Neural cell (in vitro differentiated cells): ENCODE measurements around the gene SPI1.

Experiments
- EP300 ChIP-seq: fragments of 450-650 bp; conservative IDR thresholded peaks from 2 replicates; pipeline ENCODE4 v1.6.1; 2014; ENCODE audit warnings: antibody characterized with exemption, mild to moderate bottlenecking, moderate library complexity; ENCODE audit not compliant: poor library complexity, severe bottlenecking
- MXI1 ChIP-seq: fragments of 450-650 bp; conservative IDR thresholded peaks from 2 replicates; pipeline ENCODE4 v1.6.1; 2014; ENCODE audit warnings: antibody characterized with exemption, mild to moderate bottlenecking; ENCODE audit not compliant: poor library complexity, severe bottlenecking
- POLR2AphosphoS5 ChIP-seq: IDR thresholded peaks from 2 replicates; pipeline ENCODE4 v1.6.1; 2012
- RAD21 ChIP-seq: fragments of 450-650 bp; conservative IDR thresholded peaks from 2 replicates; pipeline ENCODE4 v1.6.1; 2014; ENCODE audit warnings: antibody characterized with exemption, mild to moderate bottlenecking, moderate library complexity
- SMC3 ChIP-seq: fragments of 450-650 bp; conservative IDR thresholded peaks from 2 replicates; pipeline ENCODE4 v1.6.1; 2014; ENCODE audit warnings: antibody characterized with exemption, mild to moderate bottlenecking, moderate library complexity; ENCODE audit not compliant: poor library complexity
- TF ChIP-seq, protein P1 (sequence below): fragments of 450-650 bp; IDR thresholded peaks from 2 replicates; pipeline ENCODE4 v1.5.1; 2014; ENCODE audit warnings: antibody characterized with exemption, mild to moderate bottlenecking, moderate library complexity; ENCODE audit not compliant: poor library complexity, severe bottlenecking
- TF ChIP-seq, protein P2 (sequence below): IDR thresholded peaks from 2 replicates; pipeline ENCODE4 v1.6.1; 2012; ENCODE audit warnings: borderline replicate concordance

DNA sequence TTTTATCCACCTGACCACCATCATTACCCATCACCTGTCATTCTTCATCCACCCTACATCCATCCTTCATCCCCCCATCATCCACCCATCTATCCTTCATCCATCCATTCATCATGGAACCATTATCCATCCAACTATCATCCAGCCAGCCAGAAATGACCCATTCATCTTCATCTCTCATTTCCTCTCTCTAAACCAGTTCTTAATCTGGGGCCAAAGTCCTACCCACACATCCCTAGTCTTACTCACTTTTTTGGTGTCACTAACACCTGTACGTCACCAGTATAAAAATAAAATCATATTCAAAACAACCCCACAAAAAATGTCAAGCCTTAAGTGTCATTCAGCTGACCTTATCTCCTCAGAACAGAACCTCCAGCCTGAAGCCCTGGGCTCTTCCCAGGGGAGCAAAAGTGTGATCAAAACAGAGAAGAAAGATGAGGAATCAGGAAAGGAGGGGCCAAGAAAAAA, 12.3 kb downstream of the SPI1 start:
- TF ChIP-seq, protein P1, sequence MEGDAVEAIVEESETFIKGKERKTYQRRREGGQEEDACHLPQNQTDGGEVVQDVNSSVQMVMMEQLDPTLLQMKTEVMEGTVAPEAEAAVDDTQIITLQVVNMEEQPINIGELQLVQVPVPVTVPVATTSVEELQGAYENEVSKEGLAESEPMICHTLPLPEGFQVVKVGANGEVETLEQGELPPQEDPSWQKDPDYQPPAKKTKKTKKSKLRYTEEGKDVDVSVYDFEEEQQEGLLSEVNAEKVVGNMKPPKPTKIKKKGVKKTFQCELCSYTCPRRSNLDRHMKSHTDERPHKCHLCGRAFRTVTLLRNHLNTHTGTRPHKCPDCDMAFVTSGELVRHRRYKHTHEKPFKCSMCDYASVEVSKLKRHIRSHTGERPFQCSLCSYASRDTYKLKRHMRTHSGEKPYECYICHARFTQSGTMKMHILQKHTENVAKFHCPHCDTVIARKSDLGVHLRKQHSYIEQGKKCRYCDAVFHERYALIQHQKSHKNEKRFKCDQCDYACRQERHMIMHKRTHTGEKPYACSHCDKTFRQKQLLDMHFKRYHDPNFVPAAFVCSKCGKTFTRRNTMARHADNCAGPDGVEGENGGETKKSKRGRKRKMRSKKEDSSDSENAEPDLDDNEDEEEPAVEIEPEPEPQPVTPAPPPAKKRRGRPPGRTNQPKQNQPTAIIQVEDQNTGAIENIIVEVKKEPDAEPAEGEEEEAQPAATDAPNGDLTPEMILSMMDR, result no peak
- no peak for TF ChIP-seq SMC3
- TF ChIP-seq EP300, result no peak
- TF ChIP-seq, protein P2, sequence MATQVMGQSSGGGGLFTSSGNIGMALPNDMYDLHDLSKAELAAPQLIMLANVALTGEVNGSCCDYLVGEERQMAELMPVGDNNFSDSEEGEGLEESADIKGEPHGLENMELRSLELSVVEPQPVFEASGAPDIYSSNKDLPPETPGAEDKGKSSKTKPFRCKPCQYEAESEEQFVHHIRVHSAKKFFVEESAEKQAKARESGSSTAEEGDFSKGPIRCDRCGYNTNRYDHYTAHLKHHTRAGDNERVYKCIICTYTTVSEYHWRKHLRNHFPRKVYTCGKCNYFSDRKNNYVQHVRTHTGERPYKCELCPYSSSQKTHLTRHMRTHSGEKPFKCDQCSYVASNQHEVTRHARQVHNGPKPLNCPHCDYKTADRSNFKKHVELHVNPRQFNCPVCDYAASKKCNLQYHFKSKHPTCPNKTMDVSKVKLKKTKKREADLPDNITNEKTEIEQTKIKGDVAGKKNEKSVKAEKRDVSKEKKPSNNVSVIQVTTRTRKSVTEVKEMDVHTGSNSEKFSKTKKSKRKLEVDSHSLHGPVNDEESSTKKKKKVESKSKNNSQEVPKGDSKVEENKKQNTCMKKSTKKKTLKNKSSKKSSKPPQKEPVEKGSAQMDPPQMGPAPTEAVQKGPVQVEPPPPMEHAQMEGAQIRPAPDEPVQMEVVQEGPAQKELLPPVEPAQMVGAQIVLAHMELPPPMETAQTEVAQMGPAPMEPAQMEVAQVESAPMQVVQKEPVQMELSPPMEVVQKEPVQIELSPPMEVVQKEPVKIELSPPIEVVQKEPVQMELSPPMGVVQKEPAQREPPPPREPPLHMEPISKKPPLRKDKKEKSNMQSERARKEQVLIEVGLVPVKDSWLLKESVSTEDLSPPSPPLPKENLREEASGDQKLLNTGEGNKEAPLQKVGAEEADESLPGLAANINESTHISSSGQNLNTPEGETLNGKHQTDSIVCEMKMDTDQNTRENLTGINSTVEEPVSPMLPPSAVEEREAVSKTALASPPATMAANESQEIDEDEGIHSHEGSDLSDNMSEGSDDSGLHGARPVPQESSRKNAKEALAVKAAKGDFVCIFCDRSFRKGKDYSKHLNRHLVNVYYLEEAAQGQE, result no peak
- no peak for TF ChIP-seq MXI1
- TF ChIP-seq POLR2AphosphoS5, result no peak
- no peak for TF ChIP-seq RAD21
